GM21381 (cell line): Measurements from ENCODE around the gene EPHA5.
"Not testable (repeated sequence)": the region's sequence is repeated elsewhere in the genome, so short reads cannot be mapped to it uniquely, and the experiment has no call there.

ENCODE experiments used
- ATAC-seq: cut with Tn5 transposase; IDR thresholded peaks from one replicate; pipeline ENCODE4 v1.9.1; 2021; ENCODE audit warnings: mild to moderate bottlenecking, moderate library complexity; ENCODE audit not compliant: unreplicated experiment

EPHA5 gene

DNA sequence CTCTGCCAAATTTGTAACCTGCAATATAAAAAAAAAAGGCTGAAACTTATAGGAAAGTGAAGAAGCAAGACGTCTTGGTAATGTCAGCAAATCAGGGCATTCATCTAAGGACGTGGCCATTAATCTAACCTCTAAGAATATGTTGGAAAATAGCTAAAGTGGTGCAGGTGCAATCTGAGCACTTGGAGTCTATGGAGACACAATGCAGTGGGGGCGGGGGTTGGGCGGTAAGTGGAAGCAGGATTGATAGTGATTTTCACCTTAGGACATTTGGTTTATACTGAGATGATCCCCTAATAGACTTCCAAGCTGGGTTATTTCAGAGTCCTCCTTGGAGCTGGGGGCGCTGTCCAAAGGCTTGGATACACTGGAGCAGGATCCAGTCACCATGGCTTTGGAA, 283.4 kb downstream of the EPHA5 start:
- no peak for ATAC-seq

DNA sequence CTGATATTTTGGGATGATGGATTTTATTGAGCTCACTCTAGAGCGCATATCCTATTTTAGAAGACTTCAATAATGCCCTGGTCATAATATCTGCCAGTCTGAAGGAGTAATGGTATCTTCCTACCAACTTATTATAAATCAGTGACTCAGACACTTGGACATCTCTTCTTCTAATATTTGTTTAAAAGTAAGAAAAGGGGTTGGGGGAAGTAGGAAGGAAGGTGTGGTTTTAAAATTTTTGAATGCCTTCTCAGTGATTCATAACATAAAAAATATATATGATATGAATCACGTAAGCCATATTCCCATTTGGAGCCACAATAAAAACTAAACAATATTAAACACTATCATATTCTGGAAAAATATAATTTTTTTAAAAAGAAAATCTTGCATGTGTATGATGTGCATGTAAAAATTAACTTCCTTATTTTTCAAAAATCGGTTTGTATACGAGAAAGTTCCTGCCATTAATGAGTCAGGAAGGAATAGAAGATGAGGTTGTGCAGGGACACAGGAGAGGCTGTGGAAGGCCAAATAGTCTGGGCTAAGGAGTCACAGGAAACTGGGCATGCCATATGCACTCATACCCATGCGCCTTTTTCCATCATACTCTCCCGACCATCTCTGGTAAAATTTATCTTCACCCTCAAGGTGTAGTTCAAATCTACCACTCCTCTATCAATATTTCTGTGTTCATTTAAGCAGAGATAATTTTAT, 286.5 kb downstream of the EPHA5 start:
- ATAC-seq, result no peak

DNA sequence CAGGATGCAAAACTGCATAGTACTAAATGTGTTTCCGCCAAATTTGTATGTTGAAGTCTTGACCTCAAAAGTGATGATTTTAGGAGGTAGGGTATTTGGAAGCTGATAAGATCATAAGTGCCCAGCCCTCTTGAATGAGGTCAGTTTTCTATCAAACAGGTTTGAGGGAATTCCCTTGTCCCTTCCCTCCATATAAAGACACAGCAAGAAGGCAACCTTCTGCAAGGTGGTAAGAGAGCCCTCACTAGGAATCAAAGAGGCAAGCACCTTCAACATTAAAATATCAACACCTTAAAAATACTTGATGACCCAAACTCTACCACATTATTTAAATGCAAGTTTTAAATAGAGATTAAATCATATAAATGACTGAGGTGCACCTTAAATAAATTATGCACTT, 288.6 kb downstream of the EPHA5 start:
- ATAC-seq, result no peak

DNA sequence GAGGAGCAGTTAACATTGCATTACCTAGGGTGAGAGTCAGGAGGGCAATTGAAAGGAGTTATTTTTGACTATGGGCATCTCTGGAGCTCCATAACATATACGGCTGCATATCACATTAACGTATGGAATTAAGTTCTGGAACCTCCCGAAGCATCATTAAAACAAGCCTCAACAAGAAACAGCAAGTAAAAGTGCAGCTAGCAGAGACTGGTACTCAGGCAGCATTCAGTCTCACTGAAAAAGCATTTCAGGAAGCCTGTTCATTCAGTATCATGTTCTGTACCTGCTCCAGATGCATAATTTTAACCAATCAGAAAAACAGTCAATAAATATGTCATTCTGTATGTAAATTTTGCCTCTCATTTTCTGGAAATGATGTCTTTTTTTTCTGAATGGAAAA, 299.6 kb downstream of the EPHA5 start:
- no peak for ATAC-seq

DNA sequence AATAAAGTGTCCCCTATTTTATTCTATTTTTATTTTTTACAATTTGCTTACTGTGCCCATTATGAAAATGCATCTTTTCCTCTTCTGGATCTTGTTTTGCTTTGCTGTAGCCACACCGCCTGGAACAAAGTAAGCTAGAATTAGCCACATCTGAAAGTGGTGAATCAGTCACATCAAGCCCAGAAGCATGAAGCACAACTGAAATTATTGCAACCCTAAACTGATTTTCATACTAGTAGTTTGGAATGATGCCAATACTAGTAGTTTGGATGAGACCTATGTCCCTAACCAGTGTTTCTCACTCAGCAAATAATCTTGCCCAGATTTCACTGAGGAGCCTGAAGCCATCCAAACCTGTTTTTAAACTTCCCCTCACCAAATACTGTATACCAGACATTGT, 303.0 kb downstream of the EPHA5 start:
- no peak for ATAC-seq

DNA sequence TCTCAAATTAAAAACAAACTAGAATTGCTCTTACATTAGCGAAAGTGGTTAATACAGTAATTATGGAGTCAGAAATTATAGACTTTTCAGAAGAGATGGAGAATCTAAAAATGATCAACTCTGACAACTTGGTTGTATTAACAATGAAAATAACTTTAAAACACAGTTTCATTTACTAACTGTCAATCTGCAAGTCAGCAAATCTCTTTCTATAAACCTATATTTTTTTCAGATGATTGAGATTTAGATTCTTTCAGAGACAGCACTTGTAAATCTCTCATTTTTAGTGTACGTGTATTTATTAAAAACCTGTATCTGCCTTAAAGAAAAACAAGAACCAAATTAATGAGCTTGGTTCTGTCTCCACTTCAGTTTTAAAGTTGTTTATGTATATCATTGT, 311.4 kb downstream of the EPHA5 start:
- ATAC-seq, result no peak

DNA sequence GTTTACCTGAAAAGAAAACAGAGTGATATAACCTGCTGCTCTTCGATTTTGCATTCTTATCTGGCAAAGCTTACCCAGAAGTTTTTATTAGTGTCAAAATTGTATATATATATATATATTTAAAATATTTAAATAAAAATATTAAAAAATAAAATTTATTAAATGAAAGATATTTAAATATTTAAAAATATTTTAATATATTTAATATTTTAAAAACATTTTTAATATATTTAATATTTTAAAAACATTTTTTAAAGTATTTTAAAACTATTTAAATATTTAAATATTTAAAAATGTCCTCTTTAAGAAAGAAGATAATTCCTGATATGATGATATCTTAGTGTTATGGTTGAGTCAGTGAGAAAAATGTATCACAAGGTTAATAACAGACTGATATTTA, 317.2 kb downstream of the EPHA5 start:
- ATAC-seq, result no peak

DNA sequence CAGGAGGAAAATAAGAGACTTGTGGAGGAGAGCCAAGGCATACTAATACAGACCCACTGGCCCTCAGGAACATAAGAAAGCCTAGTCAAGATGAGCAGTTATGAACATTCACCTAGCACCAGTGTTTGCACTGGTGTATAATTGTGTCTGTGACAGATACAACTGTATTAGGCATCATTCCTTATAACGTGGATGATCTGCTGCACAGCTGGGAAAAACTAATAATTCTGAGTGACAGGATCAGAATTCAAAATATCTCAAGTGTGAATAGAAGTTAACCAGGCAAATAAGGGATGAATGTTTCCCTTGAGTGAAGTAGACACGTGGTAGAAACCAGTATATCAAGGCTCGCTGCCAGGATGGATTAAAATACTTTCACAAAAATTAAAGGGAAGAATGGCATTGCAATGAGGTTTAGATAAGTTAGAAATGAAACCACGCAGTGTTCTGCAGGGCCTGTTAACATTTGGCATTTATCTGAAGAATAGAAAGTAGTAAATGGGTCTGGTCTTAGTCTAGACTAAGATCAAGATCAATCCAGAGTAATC, 325.9 kb downstream of the EPHA5 start:
- no peak for ATAC-seq

DNA sequence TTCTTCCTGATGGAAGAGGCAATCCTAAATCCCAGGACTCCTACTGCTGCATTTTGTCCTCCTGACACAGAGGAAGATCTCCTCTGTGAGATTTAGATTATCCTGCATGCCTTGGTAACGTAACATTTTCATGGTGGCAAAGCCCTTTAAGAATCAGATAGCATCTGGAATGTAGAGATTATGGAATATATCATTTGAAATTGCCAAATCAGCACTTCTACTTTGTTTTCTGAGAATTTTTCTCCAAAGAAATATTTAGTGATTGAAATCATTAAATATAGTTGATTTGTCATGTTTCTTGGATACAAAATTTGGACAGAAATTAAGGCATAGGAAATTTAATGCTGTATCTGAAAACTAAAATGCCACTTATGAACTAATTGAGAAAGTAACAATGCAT, 326.9 kb downstream of the EPHA5 start:
- no peak for ATAC-seq

DNA sequence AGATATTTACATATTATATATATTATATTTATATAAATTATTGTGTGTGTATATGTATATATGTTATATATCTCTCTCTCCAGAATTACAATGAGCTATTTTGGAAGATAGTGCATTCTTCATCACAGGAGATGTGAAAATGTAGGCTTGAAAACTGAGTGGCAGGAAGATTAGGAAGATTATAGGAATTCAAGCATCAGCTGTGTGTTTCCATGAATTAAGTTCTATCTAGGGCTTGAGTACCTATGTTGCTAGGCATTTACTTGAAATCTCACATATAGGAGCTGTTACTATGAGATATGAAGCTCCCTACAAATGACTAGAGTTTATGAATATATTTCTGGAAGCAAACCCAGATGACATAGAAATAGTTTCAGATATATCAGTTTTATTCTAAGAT, 328.7 kb downstream of the EPHA5 start:
- ATAC-seq, result no peak

DNA sequence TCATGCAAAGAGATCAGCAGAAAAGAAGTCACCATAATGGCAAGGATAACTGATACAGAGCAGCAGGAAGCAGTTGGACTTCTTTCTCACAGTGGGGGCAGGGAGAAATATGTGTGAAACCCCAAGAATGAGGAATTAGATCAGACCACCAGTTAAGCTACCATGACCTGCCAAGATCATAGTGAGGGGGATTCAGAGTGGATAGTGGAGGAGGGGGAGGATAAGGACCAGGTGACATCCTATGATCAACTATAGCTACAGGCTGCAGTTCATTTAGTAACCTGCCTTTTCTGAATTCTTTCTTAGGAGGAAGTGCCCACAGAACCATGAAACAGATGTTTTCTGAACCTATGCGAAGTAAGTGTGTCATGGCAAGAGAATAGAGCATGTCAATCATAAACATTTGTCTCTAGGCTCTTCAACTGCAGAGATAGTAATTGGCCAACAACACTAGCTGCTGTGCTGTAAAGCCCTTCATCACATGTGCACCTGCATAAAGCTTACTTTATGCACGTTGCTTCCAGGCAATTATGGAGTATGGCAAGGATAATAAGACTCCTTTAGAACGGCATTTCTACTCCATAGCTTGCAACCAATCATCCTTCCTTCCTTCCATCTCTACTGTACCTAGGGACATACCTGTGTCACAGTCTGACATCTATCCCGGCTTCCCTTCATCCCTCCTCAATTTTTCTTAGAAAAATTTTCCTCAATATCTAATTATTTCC, 329.7 kb downstream of the EPHA5 start:
- ATAC-seq, result no peak

DNA sequence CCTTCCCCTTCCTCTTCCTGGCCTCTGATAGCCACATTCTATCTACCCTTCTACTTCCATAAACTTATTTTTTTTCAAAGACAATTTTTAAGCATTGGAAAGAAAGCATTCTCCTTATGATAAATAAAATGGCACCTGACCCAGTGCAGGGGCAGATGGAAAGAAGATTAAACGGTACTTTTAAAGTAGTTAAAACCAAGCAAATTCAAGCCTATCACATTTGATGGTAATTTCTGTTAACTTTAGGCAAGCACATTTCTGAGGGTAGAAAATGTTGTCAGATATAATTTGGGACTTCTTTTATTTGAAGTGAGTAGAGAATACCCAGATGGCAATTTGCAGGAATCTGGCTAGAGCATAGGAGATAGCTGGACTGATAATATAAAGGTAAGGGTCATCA, 332.9 kb downstream of the EPHA5 start:
- ATAC-seq, result no peak

DNA sequence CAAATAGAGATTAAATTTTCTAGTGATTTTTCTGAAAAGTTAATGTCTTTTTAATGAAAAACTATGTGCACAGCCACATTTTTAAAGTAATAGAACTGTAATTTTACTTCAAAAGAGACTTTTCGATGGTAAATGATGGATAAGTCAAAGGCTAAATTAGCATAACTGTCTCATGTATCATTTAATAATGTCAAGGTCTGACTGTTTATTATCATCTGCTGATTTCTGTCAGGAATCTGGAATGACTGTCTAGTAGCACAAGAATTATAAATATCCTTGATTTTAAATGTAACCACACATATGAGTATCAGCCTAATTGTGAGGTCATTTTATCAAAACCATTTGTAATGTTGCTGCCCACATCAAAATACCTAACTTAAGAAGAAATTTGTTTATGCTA, 333.8 kb downstream of the EPHA5 start:
- ATAC-seq, result no peak

DNA sequence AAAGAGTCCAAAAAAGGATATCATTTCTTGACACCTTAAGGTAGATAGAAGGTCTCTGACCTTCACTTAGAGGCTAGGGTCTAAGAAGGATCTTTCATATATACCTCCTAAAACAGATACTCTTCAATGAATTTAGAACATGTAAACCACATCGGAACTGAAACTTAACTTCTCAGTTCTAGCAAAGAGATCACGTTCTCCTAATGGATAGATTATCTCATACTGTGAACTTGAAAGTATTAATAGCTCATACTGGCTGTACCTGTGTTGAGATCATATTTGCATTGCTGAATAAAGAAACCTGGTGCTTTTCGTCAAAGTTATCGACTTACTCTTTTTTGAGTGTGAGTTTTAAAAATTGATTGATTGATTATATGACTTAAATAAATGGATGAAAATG, 353.8 kb downstream of the EPHA5 start:
- ATAC-seq, result no peak

DNA sequence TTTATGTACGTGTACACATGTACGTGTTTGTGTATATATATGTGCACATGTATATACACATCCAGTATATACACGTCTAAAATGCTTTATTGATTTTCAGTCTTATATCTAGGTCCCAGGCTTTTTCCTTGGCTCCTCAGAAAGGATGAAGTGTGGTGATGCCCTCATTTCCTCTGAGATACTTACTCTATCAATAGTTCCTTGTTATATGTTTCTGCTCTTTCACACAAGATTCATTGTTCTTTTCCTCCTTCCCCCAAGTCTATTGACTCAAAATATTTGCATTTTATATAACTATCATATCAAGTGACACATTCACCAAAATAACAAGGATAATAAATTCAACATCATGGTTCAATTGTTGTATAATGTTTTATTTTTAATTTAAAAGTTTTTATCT, 359.2 kb downstream of the EPHA5 start:
- ATAC-seq, result no peak

DNA sequence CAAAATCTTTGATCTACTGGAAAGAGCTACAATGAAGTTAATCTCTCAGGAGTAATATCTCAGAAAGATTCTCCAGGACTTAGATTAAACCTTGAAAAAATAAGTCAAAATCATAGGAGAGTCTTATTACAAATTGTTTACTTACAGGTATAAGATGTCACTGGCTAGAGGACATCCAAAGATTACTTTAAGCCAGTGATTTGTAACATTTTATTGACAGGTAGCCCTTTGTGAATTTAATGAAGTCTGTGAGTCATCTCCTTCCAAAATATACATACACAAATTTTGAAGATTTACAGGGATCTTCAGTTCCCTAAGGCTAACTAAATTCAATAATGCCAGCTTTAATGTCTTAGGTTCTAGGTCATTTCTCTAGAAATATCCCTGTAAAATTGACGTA, 359.7 kb downstream of the EPHA5 start:
- ATAC-seq, result no peak

DNA sequence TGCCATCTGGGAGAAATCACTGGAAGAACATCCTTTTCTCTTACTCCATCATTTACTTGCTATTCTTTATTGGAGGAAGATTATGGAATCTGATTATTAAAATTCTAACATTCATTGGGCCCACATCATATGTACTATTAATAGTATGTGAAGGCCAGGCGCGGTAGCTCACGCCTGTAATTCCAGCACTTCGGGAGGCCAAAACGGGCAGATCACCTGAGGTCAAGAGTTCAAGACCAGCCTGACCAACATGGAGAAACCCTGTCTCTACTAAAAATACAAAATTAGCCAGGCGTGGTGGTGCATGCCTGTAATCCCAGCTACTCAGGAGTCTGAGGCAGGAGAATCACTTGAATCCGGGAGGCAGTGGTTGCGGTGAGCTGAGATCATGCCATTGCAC, 361.7 kb downstream of the EPHA5 start:
- not testable (repeated sequence) for ATAC-seq

DNA sequence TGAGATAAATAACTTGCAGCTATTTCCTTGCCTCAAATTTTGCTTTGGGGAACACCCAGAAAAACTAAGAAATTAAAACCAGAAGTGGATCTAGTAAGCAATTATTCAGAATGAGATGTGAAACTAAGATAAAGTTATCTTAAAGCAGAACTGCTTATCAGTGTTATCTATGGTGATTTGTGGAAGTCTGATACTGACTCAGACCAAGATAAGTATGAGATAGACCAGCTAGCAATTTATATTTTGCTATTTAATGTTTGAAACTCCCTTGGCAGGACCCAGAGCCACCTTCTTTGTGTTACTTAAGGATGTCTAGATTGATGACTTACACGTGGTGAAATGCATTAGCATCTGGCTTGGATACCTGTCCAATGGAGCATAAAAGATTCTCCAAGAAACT, 368.1 kb downstream of the EPHA5 start:
- ATAC-seq, result no peak

DNA sequence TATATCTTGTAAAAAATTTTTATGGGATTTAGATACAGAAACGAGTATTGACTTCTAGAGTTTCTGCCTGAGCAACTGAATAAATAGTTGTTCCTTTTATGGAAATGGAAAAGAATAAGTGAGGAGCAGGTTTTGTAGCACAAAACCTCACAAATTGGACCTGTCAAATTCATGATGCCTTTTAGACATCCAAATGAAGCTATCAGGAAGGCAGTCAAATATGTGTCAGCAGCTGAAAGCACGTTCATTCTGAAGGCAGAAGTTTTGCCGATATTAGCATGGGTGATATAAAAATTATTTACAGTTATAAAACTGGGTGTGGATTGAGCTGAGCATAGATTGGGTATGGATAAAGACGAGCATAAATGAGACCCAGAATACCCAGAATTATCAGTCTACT, 374.0 kb downstream of the EPHA5 start:
- no peak for ATAC-seq

DNA sequence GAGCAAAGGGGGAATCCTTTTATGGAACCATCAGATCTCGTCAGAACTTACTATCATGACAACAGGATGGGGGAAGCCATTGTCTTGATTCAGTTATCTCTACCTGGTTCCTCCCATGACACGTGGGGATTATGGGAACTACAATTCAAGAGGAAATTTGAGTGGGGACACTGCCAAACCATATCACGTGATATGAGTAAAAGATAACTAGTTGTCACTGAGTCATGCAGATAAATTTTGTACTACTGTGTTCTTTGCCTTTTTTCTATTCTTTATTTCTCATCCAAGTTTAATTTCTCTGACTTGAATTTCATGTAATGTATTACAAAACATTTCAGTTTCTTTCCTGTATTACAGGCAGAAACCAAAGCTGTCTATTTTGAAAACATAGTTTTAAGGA, 383.2 kb downstream of the EPHA5 start:
- ATAC-seq, result no peak
